B cell (primary cell): Measurements from ENCODE around the gene TRIP10.

Experiments
- EZH2 ChIP-seq: IDR thresholded peaks from 2 replicates; pipeline ENCODE4 v1.6.1; 2012; ENCODE audit warnings: borderline replicate concordance, low read depth, mild to moderate bottlenecking, moderate library complexity, low read length; ENCODE audit not compliant: insufficient read depth, poor library complexity, severe bottlenecking
- TF ChIP-seq, protein P1 (sequence below): fragments of 200-600 bp; IDR thresholded peaks from one replicate; pipeline ENCODE4 v1.8.0; 2022; ENCODE audit warnings: antibody characterized with exemption, mild to moderate bottlenecking

DNA sequence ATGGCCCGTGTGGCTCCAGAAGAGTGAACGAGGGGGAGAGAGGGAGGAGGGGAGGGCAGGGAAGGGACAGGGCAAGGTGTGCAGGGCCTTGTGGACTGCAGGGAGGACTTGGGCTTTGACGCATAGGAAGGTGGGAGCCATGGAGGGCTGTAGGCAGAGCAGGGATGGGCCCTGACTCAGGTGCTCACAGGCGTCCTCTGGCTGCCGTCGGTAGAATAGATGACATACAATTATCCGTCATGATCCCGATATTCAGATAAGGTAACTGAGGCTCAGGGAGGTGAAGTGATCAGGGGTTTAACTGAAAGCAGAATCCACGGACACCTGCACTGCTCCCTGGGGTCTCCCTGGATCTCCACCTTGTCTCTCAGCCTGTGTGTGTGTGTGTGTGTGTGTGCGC, 22.4 kb upstream of the TRIP10 start:
- TF ChIP-seq, protein P1, sequence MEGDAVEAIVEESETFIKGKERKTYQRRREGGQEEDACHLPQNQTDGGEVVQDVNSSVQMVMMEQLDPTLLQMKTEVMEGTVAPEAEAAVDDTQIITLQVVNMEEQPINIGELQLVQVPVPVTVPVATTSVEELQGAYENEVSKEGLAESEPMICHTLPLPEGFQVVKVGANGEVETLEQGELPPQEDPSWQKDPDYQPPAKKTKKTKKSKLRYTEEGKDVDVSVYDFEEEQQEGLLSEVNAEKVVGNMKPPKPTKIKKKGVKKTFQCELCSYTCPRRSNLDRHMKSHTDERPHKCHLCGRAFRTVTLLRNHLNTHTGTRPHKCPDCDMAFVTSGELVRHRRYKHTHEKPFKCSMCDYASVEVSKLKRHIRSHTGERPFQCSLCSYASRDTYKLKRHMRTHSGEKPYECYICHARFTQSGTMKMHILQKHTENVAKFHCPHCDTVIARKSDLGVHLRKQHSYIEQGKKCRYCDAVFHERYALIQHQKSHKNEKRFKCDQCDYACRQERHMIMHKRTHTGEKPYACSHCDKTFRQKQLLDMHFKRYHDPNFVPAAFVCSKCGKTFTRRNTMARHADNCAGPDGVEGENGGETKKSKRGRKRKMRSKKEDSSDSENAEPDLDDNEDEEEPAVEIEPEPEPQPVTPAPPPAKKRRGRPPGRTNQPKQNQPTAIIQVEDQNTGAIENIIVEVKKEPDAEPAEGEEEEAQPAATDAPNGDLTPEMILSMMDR, result no peak
- no peak for TF ChIP-seq EZH2
